HUDEP-2 (cell line): ENCODE data around the gene MEIOB.

Source experiments
- DNase-seq, 76 experiments: peaks; one replicate each; lab custom pipeline; 2025; ENCODE audit not compliant: unreplicated experiment in 76 of 76; lab: John Stamatoyannopoulos, UW

MEIOB gene

DNA sequence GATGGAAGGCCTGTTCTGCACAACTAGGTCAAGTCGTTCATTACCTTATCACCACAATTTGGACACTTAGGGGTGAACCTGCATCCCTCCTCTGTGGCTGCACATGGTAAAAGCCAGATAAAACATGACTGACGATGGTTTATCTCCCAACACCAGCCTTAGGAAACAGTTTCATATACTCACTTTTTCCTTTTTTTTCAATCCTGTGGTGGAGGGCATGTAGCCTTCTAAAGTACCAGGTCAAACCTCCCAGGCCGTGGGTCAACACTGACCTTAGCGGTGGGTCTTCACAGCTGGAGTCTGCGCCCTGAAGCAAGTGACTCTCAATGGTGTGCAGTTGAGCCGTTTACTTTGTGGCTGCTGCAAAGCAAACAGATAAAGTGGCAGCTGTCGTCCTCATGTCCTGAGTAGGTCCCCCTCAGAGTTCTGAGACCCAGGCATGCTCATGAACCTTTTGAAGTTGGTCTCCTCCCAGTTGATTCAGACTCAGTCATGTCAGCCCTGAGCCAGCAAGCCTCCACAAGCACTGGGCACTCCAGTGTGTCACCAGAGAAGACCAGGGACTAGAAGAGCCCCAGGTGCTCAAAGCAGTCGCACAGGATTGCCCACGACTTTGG, 39.0 kb downstream of the MEIOB start:
- peak in 74 of 76 experiments; percentile 18 to 93 (median 74) for DNase-seq

DNA sequence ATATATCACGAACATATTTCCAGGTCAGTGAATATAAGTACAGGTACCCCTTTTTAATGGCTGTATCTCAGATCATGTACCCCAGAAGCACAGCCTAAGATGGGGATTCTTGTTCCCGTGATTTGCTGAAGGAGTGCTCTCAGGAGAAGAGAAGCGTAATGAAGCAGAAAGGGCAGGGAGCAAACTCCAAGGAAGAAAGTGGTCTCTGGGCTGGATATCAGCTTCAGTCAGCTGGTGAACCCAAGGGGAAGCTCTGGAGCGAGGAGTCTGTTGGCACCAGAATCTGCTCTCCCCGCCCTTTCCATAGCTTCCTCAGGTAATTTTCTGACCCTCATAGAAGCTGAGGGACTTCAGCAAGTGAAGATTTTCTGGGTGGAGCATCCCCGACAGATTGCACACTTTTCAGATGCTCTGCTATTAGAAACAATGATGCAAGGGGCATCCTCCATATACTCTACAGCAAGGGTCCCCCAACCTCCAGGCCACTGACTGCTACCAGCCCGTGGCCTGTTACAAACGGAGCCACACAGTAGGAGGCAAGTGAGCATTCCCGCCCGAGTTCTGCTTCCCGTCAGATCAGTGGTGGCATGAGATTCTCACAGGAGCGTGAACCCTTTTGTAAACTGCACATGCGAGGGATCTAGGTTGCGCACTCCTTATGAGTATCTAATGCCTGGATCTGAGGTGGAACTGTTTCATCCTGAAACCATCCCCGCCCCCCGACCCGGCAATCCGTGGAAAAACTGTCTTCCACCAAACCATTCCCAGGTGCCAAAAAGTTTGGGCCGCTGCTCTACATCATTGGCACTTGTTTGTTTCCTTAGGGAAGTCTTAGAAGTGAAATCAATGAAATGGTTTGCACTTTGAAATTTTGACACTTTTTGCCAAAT, 40.5 kb downstream of the MEIOB start:
- no peak for DNase-seq

DNA sequence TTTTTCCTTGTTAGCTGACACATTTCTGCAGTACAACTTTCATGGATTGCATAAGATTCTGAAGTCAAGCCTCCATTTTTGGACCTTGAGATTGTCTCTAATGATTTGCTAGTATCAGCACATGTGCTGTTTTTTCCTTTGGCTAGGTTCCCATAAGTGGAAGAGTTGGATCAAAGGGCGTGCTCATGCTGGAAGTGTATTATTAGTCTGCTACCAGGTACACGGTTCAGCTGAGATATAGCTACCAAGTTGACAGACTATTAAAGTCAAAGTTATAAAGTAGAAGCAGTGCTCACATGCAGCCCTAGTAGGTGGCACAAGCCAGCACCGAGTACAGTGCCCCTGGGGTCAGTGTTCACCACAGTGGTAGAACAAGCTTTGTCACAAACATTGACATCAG, 41.8 kb downstream of the MEIOB start:
- DNase-seq, result peak in 1 of 76 experiments; percentile 26

DNA sequence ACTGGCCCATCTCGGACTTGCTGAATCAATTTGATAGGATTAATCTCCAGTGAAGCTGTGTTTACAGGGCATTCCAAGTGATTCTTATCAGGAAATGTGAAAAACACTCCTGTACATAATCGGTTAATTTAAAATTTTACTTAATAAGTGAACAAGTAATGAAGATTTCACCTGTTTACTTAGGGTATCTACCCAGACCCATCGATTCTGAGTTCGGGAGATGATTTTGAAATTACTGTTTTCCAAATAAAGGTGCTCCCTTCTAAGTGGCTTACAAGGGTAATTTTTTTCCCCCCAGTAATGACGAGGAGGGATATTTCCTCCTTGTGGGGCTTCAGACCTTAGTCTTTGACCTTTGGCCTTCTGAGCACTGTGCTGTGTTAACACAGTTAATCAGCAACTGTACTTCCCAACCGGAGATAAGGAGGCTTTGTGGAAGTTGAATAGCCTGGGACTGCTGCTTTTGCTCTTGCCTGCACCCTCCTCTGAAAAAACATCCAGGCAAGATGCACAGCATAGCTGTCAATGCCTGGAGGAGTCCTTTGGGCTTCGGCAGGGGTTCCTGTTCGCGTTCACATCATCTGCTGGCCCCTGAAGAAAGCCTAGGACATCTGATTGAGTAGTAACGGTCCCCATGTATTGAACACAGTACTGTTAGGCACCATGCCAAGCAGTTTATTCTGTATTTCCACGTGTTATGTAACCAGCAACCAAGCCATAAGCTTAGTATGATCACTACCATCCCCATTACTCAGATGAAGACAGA, 43.1 kb downstream of the MEIOB start:
- DNase-seq, result peak in 27 of 76 experiments; percentile 10 to 63 (median 39)

DNA sequence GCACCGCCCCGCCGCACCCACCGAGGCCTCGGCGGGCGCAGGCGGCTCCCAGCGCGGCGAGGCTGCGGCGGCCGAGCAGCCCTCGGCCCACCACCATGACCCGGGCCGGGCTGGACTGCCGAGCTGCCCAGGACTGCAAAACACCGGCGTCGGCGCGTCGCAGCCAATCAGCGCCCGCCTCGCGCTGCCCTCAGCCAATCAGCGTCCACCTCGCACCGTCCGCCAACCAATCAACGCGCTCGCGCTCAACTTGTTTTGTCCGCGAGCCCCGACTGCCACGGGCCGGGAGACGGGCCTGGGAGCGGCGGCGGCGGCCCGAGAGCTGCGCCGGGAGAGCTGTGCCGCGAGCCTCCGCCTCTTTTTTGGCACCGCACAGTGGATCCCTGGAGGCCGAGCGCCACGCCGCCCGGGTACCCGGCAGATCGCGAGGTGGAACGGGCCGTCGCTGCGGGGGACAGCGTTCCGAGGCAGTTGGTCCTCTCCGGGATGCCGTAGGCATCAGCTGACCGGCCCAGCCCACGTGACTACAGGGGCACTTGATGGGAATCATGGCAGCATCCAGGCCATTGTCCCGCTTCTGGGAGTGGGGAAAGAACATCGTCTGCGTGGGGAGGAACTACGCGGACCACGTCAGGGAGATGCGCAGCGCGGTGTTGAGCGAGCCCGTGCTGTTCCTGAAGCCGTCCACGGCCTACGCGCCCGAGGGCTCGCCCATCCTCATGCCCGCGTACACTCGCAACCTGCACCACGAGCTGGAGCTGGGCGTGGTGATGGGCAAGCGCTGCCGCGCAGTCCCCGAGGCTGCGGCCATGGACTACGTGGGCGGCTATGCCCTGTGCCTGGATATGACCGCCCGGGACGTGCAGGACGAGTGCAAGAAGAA, 45.0 kb downstream of the MEIOB start, which contains the start of the genes FAHD1 and HAGH:
TSS of gene FAHD1 (plus strand) at position 516 of the 883 bp plus-strand sequence. CDS start at position 549, 33 bp downstream.
TSS of gene HAGH (minus strand) at position 135 of the 883 bp plus-strand sequence. CDS start at position 97, 38 bp downstream.
- peak in 73 of 76 experiments; percentile 51 to 95 (median 83) for DNase-seq

DNA sequence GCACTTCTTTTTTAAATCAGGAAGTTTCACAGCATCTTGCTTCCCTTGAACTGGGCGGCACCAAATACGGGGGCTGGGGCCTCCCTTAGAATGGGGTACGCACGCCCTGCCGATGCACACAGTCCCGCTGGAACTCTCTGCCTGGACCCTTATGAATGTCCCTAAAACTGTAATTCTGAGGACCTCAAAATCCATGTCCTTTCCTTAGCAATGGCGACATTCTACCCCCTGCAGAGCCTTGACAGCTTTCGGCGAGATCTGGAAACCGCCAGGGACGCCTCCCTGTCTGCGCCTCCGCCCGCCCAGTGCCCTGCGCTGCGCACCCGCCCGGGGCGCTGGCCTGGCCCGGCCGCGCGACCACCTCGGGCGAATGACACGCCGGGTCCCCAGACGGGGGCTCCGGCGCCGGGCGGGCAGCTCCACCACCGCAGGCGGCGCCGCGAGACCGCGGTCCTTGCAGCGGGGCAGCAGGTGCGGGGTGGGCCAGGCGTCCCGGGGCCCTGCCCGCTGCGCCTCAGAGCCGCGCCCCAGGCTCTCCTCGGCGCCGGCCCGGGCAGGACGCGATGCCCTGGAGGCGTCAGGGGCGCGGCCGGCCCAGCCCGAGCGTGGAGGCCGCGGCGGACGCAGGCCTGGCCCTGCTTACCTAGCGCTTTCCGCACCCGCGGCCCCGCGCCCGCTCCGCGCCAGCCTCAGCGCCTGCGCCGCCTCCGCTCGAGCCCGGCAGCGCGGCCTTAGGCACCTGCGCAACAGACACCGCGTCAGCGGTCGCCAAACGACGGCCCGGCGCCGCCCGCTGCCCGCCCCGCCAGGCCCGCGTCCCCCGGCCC, 45.9 kb downstream of the MEIOB start:
- DNase-seq, result peak in 40 of 76 experiments; percentile 21 to 74 (median 52)

DNA sequence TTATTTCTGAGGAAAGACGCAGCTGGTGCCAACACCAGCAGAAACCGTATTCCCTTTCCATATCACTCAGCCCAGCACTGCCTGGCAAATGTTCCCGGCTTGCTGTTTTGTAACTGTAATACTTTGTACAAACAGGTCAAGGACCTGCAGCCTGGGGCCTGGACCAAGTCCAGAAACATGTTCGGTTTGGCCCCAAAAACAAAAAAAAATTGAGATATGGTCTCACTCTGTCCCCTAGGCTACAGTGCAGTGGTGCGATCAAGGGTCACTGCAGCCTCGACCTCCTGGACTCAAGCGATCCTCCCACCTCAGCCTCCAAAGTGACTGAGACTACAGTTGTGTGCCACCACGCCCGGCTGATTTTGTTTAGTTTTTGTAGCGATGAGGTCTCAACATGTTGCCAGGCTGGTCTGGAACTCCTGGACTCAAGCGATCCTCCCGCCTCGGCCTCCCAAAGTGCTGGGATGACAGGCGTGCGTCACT, 46.5 kb downstream of the MEIOB start:
- no peak for DNase-seq

DNA sequence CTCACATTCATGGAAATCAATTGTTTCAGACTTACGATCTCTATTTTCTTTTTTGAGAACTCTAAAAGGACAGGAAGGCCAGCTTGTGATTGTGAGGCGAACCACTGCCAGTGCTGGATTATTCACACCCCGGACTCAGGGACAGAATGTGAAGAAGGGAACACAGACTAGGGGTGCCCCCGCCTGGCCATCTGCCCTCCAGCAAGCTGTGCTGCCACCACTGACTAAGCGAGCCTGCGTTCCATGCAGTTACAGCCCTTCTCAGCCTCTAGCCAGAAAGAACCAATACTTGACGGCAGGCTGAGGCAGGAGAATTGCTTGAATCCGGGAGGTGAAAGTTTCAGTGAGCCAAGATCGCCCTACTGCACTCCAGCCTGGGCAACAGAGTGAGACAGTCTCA, 48.1 kb downstream of the MEIOB start:
- DNase-seq, result peak in 72 of 76 experiments; percentile 59 to 91 (median 79)

DNA sequence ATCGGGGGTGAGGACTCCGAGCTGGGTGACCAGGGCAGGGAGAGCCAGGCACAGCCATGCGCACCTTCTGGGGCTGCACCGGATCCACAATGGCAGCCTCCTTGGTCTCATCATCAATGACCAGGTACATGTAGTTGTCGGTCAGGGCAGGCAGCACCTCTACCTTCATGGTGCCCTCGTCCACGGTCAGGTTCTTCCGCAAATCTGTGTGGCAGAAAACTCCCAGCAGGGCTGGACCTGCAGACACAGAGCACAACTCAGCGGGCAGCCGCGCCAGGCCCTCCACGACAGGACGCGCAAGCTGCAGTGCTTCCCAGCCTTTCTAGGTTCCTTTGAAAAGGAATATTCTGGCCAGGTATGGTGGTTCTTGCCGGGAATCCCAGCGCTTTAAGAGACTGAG, 49.2 kb downstream of the MEIOB start:
- no peak for DNase-seq

DNA sequence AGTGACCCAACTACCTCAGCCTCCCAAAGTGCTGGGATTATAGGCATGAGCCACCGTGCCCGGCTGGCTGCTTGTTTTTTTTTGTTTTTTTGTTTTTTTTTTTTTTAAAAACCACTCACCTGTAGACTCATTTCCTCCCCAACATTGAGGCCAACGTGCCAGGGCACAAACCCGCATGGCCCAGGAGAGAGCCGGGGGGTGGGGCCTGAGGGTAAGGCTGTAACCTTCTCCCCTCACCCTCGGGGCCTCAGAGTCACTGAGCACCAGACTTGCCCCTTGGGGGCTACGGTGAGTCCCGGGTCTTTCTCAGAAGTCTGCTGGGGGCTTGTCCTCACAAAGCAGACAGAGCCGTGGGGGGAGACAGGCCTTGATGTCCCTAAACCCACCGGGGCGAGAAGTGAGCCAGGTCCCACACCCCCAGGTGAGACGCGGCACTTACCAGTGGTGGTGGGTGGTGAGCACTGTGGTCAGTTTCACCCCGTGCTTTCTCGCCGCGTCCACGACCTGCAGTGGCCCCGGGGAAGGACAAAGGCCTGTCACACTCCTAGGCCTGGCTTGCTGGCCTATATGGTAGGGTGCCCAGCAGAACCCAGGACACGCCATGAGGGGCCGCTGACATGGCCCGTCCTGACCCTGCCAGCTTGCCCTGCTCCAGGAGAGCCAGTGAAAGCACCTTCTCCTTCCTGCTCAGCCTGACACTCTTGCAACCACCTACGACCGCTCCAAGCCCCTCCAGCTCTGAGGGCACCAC, 49.9 kb downstream of the MEIOB start:
- DNase-seq, result no peak

DNA sequence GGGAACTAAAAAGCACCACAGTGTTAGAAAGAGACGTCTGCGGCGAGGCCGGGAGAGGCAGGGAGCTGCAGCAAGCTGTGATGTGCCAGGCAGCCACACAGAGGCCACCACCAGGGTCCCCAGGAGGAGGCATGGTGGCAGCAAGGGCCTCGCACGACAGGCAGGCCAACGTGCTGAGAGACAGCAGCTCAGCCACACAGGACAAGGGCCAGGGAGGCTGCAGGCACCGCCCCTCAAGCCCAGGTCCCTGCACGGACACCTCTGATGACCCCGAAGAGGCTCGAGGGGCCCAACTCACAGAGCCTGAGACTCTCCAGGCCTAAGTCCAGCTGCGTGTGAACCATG, 51.0 kb downstream of the MEIOB start:
- DNase-seq, result no peak

DNA sequence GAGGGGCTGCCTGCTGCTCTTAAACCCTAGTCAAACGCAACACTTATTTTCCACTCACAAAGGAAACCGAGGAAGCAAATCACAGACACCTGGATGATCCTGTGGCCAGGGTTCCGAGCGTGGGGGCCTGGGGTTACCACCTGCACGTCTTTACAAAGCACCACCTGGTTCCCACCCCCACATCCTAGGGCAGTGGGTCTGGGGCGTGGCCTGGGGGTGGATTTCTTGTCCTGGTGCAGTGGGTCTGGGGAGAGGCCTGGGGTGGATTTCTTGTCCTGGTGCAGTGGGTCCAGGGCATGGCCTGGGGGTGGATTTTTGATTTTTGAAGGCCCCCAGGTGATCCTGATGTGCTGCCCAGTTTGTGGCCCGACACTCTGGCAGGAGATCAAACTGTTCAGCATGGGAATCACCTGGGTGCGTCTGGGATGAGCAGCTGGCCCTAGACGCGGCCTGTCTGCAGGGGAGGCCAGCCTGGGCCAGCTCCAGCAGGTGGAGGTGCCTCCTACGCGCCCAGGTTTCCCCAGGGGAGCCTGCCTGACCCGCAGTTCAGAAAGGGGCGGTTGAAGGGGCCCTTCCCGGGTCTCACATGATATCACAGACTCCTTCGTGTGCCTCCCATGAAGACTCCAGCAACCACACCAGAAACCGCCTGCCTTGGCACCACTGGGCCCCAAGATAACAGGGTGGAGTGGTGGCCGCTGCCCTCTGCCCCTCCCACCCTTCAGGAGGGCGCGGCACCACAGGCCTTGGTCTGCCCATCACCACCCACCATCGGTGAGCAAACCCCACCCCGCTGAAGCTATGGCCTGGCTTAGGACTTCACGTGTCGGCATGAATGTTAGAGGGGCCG, 51.6 kb downstream of the MEIOB start:
- peak in 75 of 76 experiments; percentile 76 to 97 (median 92) for DNase-seq

DNA sequence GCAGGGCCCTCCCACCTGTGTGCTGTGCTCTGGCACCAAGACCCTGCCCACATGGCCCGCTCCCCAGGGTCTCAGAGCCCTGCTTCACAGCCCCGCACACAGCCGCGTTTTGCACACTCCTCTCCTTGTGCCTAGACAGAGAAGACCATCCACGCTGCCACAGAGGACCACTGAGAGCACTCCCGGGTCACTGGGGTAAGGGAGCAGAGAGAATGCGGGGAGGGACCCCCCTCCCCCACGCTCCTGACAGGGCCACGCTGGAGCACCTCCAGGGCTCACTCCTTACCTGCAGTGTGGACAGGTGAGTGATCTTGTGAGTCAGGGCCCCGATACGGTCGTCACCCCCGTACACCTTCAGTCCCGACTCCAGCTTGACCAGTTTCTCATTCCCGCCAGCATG, 52.4 kb downstream of the MEIOB start:
- no peak for DNase-seq

DNA sequence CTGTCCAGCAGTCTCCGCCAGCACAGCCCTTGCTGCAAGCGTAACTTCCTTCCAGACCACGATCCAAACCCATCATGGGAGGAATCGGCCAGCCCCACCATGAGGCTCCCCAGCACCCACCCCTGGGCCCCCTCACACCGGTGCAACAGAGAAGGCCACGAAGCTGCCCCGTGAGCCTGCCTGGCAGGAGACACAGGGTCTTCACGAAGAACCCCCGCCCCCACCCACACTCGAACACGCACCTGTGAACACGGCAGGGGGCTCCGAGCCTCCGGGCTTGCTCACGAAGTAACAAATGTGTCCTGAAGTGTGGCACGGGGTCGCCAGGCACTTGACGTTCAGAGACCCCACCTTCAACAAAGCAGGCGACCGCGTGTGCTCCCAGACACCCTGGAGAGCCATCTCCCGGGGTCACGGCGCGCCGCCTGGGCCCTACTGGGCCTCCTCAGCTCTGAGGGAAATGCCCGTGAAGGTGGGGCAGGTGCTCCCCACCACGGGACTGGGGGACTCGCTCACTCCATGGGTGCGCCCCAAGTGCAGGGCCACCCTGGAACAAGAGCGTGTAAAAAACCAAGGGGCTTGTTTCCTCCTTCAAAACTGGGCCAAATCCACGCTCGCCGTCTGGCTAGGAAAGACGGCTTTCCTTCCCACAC, 53.0 kb downstream of the MEIOB start:
- no peak for DNase-seq

DNA sequence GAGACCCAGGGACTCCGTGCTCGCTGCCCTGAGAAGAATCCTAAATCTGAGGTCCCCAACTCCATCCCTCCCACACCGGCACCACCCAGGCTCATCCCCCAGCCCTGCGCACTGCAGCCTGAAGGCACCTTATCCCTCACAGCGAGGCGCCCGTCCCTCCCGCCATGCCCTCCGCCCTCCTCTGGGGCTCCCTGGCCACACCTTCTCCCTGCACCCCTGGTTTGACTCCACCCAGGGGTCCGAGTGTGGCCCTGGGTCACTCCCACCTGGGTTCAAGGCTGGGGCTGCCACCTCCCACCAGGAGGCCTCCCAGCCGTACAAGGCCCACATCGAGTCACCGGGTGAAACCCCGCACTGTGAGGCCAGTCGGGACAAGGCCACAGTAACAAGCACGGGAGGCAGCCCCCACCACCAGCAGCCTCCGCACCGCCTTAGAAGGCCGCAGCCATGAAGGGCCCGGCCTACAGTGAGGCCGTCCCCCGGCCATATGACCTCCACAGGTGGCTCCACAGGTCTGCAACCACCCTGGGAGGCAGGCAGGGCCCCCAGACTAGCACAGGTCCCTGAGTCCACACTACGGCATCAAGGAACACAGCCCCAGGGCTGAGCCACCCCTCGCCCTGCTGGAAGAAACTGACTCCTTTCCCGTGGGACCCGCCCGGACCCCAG, 53.6 kb downstream of the MEIOB start:
- no peak for DNase-seq

DNA sequence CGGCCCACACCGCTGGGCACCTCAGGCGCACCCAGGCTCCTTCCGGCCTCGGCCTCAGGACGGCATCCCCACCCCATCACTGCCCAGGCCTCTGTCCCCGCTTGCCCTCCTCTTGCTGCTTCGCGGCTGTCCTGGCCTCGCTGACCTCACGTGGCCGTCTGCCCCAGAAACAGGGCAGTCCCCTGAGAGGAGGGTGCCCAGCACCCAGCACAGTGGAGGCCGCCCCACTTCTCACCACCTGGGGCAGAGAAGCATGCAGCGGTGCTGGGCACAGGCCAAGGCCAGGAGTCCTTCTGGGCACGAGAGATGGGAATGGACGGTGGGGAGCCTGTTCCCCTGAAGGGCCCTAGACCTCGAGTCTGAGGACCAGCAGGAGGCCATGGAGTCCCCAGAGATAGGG, 54.2 kb downstream of the MEIOB start:
- DNase-seq, result no peak

DNA sequence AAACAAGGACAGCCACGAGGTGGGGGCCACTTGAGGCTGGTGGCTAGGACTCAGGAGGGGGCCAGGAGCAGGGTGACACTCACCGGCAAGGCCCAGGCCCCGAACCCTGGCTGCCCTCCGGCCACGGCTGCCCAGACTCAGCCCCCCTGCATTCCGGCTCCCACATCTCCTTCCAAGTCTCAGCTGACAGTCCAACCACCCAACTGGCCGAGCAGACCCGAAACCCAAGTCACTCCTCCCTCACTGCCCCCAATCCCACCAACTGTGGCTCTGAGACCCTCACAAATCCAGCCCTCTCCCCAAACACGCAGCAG, 54.7 kb downstream of the MEIOB start:
- DNase-seq, result no peak
